HG03039 (cell line): ENCODE measurements around the gene GSTM1.
A peak's percentile ranks its signal among the peaks of the same experiment; 100 is the strongest.
"Not testable (repeated sequence)": the region's sequence is repeated elsewhere in the genome, so short reads cannot be mapped to it uniquely, and the experiment has no call there.

Source experiments
- ATAC-seq: cut with Tn5 transposase; IDR thresholded peaks from one replicate; pipeline ENCODE4 v1.9.1; 2021; ENCODE audit warnings: mild to moderate bottlenecking, moderate library complexity; ENCODE audit not compliant: unreplicated experiment

GSTM1 gene

DNA sequence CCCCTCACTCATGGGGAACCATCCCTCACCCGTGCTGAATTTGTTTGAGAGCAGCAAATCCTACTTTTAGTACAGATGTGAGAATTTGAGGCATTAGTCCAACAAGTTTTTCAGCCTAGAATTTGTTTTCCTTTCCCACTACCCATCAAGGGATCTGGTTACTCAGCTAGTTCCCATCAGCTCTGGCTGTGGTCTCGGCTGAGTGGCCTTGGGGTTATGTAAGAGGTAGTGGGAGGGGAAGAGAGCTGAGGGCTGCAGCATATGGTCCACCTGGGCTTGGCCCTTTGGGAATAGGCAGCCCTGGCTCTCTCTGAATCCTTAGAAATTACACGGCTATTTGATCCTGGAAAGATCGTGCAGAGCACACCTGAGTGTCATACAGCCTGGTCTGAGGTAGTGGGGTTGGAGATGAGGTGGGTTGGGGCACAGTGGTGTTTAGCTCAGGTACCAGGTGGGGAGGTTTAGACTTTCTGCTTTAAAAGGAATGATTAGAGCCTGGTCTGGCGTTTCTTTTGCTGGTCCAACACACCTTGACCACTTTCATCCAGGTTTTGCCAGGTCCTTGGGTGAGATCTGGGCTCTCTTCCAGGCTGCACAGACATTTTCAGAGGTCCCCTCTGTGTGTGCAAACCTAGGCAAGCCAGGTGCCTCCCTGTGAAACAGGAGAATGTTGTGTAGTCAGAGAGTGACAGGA is 27.5 kb upstream of the GSTM1 start:
- no peak for ATAC-seq

- ATAC-seq: not testable (repeated sequence)
Measured at GRCh38 chr1:109660691-109661026, 27.0 kb upstream of the GSTM1 start.

- ATAC-seq: no peak
Measured at GRCh38 chr1:109661391-109661790, 26.2 kb upstream of the GSTM1 start.

GRCh38 chr1:109664671-109665070 is 22.9 kb upstream of the GSTM1 start:
- ATAC-seq: no peak

- peak; percentile 92 for ATAC-seq
Measured at GRCh38 chr1:109667452-109668122, 20.0 kb upstream of the GSTM1 start, which contains the start of gene GSTM2. Gene GSTM2 (plus strand): TSS chr1:109668057. CDS start chr1:109668116, 59 bp downstream.

DNA sequence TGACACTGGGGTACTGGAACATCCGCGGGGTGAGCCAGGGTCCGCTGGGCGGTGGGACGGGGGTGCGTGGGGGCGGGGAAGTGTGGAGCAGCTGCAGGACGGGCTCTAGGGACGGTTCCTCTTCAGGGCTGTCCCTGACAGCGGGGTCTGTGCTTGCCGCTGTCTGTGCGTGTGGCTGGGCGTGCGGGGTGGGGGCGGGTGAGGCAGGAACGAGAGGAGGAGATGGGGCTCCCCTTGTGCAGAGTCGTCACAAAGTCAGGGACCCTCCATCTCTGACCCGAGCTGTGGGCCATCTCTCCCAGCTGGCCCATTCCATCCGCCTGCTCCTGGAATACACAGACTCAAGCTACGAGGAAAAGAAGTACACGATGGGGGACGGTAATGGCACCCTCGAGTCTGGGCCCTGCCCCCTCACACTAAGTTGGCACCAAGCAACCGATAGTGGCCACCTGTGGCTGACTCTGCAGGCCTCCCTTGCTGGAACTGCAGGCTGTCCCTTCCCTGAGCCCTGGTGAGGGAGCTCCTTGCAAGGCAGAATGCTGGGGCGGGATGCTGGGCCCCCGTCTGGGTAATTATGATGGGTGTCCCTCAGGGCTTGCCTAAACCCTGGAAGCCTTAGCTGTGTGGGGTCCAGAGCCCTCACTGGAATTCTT is 19.4 kb upstream of the GSTM1 start:
- ATAC-seq: no peak

DNA sequence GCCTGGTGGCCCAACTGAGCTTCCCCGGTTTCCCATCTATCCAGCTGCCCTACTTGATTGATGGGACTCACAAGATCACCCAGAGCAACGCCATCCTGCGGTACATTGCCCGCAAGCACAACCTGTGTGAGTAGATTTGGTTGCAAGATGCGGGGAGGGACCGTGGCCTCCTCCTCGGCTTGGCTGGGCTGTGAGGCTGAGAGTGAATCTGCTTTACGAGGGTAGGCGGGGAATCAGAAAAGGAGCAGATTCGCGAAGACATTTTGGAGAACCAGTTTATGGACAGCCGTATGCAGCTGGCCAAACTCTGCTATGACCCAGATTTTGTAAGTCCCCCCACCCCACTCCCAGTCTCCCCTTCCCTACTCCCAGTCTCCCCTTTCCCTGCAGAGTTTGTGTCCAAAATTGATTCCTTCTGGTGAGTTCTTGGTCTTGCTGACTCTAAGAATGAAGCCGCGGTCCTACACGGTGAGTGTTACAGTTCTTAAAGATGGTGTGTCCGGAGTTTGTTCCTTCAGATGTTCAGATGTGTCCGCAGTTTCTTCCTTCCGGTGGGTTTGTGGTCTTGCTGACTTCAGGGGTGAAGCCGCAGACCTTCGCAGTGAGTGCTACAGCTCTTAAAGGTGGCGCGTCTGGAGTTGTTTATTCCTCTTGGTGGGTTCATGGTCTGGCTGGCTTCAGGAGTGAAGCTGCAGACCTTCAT is 18.2 kb upstream of the GSTM1 start:
- ATAC-seq: no peak

- not testable (repeated sequence) for ATAC-seq
Measured at GRCh38 chr1:109669949-109670302, 17.7 kb upstream of the GSTM1 start.

- no peak for ATAC-seq
Measured at GRCh38 chr1:109671067-109671466, 16.6 kb upstream of the GSTM1 start.

- not testable (repeated sequence) for ATAC-seq
Measured at GRCh38 chr1:109673861-109674260, 13.8 kb upstream of the GSTM1 start.

DNA sequence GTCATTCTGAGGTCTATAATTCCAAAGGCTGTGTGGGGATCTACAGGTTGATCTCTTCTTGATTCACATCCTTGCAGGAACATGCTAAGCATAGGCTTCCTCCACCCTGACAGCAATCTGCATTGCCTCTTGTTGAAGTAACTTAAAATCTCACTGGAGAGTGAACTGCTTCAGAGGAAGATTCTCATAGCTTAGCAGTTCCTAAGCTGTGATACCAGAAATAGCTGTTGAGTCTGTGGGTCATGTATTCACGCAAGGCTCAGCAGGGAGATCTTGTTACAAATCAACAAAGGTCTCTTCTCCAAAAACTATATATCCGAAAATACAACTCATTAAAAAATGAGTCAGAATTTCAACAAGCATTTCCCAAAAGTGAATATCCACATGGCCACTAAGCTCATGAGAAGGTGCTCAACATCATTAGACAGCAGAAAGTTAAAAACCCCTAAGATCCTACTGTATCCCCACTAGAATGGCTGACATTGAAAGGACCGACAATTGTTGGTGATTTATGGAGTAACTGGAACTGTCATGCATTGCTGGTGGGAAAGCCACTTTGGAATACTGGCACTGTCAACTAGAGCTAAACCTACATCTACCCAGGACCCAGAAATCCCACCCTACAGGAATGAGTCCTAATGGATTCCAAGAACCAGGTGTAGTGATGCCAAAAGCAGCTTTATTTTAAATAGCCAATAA is 10.8 kb upstream of the GSTM1 start:
- ATAC-seq: not testable (repeated sequence)

- no peak for ATAC-seq
Measured at GRCh38 chr1:109677459-109677858, 10.2 kb upstream of the GSTM1 start.

GRCh38 chr1:109678637-109679036 is 9.0 kb upstream of the GSTM1 start:
- not testable (repeated sequence) for ATAC-seq

- not testable (repeated sequence) for ATAC-seq
Measured at GRCh38 chr1:109684777-109685176, 2.8 kb upstream of the GSTM1 start.

GRCh38 chr1:109685399-109685798 is 2.2 kb upstream of the GSTM1 start:
- ATAC-seq: not testable (repeated sequence)

DNA sequence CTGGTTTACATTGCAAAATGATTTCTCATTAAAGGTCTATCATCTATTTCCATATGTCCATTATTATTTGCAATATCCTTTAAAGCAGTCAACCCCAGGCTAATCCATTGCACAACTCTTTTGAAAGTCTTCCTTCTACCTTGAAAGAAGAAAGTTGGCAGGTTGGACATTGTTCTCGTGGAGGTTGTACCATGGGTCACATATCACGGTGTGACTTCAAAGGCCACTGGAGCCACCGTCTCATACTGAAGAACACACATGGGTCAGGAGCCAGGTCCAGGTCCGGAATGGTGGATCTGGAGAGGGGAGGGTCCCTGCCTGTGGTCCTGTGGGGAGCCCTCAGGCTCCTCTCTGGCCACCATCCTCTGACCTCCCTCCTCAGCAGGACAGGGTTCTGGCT is 1.7 kb upstream of the GSTM1 start:
- ATAC-seq: not testable (repeated sequence)

DNA sequence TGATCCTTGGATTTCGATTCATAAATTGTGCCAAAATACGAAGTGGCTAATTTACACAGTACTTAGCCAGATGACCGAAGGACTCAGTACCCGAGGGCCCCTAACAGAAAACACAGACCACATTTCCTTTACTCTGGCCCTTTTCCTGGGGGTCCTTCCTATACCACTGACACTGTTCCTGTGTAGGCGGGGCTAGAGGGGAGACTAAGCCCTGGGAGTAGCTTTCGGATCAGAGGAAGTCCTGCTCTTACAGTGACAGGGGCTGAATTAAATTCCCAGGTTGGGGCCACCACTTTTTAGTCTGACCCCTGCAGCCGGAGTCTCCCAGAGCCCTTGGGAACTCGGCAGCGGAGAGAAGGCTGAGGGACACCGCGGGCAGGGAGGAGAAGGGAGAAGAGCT is 508 bp upstream of the GSTM1 start:
- ATAC-seq: not testable (repeated sequence)

DNA sequence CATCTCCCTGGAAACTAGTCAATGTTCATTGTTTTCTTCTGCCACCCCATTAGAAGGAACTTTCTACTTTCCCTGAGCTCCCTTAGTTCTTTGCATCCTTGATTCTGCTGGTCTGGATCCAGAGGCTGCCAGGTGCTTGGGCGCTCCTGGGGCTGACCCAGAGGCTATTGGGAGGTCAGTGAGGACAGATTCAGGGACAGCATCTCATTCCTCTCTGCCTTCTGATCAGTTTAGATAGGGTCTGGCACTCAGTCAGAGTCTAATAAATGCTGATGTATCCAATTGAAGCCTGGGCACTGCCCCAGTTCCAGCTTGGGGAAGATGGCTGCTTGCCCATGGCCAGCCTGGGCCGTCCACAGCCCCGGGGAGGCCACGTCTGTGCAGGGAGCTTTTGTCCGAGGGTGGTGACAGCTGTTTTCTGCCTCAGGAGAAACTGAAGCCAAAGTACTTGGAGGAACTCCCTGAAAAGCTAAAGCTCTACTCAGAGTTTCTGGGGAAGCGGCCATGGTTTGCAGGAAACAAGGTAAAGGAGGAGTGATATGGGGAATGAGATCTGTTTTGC is 2.3 kb downstream of the GSTM1 start:
- ATAC-seq: no peak

- no peak for ATAC-seq
Measured at GRCh38 chr1:109691759-109692158, 4.1 kb downstream of the GSTM1 start.

DNA sequence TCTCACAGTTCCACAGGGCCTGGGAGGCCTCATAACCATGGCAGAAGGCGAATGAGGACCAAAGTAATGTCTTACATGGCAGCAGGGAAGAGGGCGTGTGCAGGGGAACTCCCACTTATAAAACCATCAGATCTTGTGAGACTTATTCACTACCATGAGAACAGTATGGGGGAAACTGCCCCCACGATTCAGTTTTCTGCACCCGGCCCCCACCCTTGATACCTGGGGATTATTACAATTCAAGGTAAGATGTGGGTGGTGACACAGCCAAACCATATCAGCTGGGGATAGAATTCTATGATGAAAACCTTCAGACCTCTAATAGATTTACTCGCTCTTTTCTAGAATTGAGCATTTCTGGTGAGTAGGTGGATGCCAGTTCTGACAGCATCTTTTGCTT is 6.8 kb downstream of the GSTM1 start:
- ATAC-seq: not testable (repeated sequence)

GRCh38 chr1:109695138-109695537 is 7.5 kb downstream of the GSTM1 start:
- ATAC-seq: not testable (repeated sequence)
